Measurements from ENCODE around the gene FABP1.

- no peak for TF ChIP-seq POLR2A (IDR thresholded peaks at IDR 0.05; ENCODE audit: low read depth, low read length)
- no peak for TF ChIP-seq POLR2AphosphoS5 (IDR thresholded peaks at IDR 0.05; ENCODE audit: low read depth, low read length)
Observed at GRCh38 chr2:88125344-88125923, 2.4 kb downstream of the FABP1 start.
